ENCODE results near the gene SULT1A2.

SULT1A2 gene

GRCh38 chr16:28590384-28591340 lies 6.2 kb downstream of the SULT1A2 start:
- peaks cover 36% of the 10 kb centered on the region for H3K36me3 Mint-ChIP-seq (ENCODE audit: low read depth)
- no peak overlapping the region for H3K27ac Mint-ChIP-seq
- H3K9me3 Mint-ChIP-seq = no peaks in the 10 kb centered on the region
- H3K27me3 Mint-ChIP-seq (ENCODE audit: low read depth, poor library complexity) = no peaks in the 10 kb centered on the region
- DNase-seq = no peak
- H3K4me3 Mint-ChIP-seq = no peak overlapping the region
- TF ChIP-seq CTCF (IDR thresholded peaks at IDR 0.05) = no peak
- peaks cover 13% of the 10 kb centered on the region for H3K4me1 Mint-ChIP-seq

GRCh38 chr16:28589930-28590329 lies 6.9 kb downstream of the SULT1A2 start:
- Mint-ChIP-seq H3K4me3 (no peak overlapping the region), H3K27ac (no peak overlapping the region), H3K9me3 (no peaks in the 10 kb centered on the region), H3K27me3 (ENCODE audit: low read depth, poor library complexity) (no peaks in the 10 kb centered on the region), H3K36me3 (ENCODE audit: low read depth) (peaks cover 43% of the 10 kb centered on the region), H3K4me1 (peaks cover 7% of the 10 kb centered on the region)
- TF ChIP-seq CTCF (IDR thresholded peaks at IDR 0.05) = no peak
- no peak for DNase-seq

- no peak for DNase-seq
- TF ChIP-seq CTCF (IDR thresholded peaks at IDR 0.05) = no peak
- Mint-ChIP-seq H3K9me3 (no peaks in the 10 kb centered on the region), H3K27ac (no peak overlapping the region), H3K4me1 (peaks cover 5% of the 10 kb centered on the region), H3K4me3 (no peak overlapping the region), H3K36me3 (ENCODE audit: low read depth) (peaks cover 47% of the 10 kb centered on the region), H3K27me3 (ENCODE audit: low read depth, poor library complexity) (no peaks in the 10 kb centered on the region)
Observed at GRCh38 chr16:28589069-28589468, 7.8 kb downstream of the SULT1A2 start.

GRCh38 chr16:28587386-28587785 lies 9.5 kb downstream of the SULT1A2 start:
- DNase-seq = no peak
- H3K9me3 Mint-ChIP-seq = no peaks in the 10 kb centered on the region
- H3K4me1 Mint-ChIP-seq = no peaks in the 10 kb centered on the region
- H3K4me3 Mint-ChIP-seq = no peak overlapping the region
- peak overlapping the region; percentile 84 for H3K27ac Mint-ChIP-seq
- peaks cover 49% of the 10 kb centered on the region for H3K36me3 Mint-ChIP-seq (ENCODE audit: low read depth)
- H3K27me3 Mint-ChIP-seq (ENCODE audit: low read depth, poor library complexity) = peaks cover under 1% of the 10 kb centered on the region
- no peak for TF ChIP-seq CTCF (IDR thresholded peaks at IDR 0.05)

- Mint-ChIP-seq H3K27me3 (ENCODE audit: low read depth, poor library complexity) (peaks cover 7% of the 10 kb centered on the region), H3K27ac (no peak overlapping the region), H3K4me1 (no peaks in the 10 kb centered on the region), H3K36me3 (ENCODE audit: low read depth) (peaks cover 48% of the 10 kb centered on the region), H3K9me3 (no peaks in the 10 kb centered on the region), H3K4me3 (no peak overlapping the region)
- no peak for TF ChIP-seq CTCF (IDR thresholded peaks at IDR 0.05)
- no peak for DNase-seq
Observed at GRCh38 chr16:28586466-28586865, 10.4 kb downstream of the SULT1A2 start.

- peak overlapping the region; percentile 87 for H3K27ac Mint-ChIP-seq
- TF ChIP-seq CTCF (IDR thresholded peaks at IDR 0.05) = no peak
- H3K36me3 Mint-ChIP-seq (ENCODE audit: low read depth) = peaks cover 53% of the 10 kb centered on the region
- H3K9me3 Mint-ChIP-seq = no peaks in the 10 kb centered on the region
- H3K4me3 Mint-ChIP-seq = no peak overlapping the region
- H3K4me1 Mint-ChIP-seq = no peaks in the 10 kb centered on the region
- DNase-seq = no peak
- H3K27me3 Mint-ChIP-seq (ENCODE audit: low read depth, poor library complexity) = peaks cover 7% of the 10 kb centered on the region
Observed at GRCh38 chr16:28585674-28586073, 11.2 kb downstream of the SULT1A2 start.

Measured in nephron progenitor cell (in vitro differentiated cells).